Activated naive CD4-positive, alpha-beta T cell treated with anti-CD3 and anti-CD28 coated beads for 36 hours (primary cell): Measurements from ENCODE around the gene ABCC3. TPM values are rescaled to one million over a fixed set of nuclear protein-coding genes. Genes with fewer than 3 reads are reported as not detected.

Experiments
- CTCF ChIA-PET: fragments of 350-600 bp; sonication (Branson Sonifier 250); formaldehyde crosslinking; loops from one replicate; lab custom pipeline; 2021; ENCODE audit warnings: antibody characterized with exemption; lab: Charles Lee
- DNase-seq: peaks from one replicate; pipeline ENCODE4 v3.0.0-alpha.2; 2020
- H3K27ac Mint-ChIP-seq: one replicate; pipeline ENCODE4 v1.8.0; 2021; ENCODE audit warnings: mild to moderate bottlenecking, mixed read lengths
- H3K27me3 Mint-ChIP-seq: one replicate; pipeline ENCODE4 v1.8.0; 2021; ENCODE audit warnings: low read depth, mixed read lengths
- H3K36me3 Mint-ChIP-seq: one replicate; pipeline ENCODE4 v1.8.0; 2021; ENCODE audit warnings: low read depth, mixed read lengths
- H3K4me1 Mint-ChIP-seq: one replicate; pipeline ENCODE4 v1.8.0; 2021; ENCODE audit warnings: low read depth, mixed read lengths
- H3K4me3 Mint-ChIP-seq: one replicate; pipeline ENCODE4 v1.8.0; 2021; ENCODE audit warnings: mild to moderate bottlenecking, moderate library complexity, mixed read lengths
- H3K9me3 Mint-ChIP-seq: one replicate; pipeline ENCODE4 v1.8.0; 2021; ENCODE audit warnings: mixed read lengths
- intact Hi-C: fragments of 100-400 bp; cut with micrococcal nuclease; formaldehyde crosslinking; loops from one replicate; pipeline ENCODE4 v1.15.1; 2023
- total RNA-seq, 2 experiments: library from RNA; stranded (reverse); gene quantifications; one replicate each; pipeline ENCODE4 v1.2.3, GENCODE V29; 2021

ABCC3 gene
- total RNA-seq, 2 experiments from 2014 or later, result not detected

GRCh38 chr17:50642071-50642721, 7.5 kb downstream of the ABCC3 start:
- intact Hi-C loops, result no loop called here
- CTCF ChIA-PET, result interaction anchor here (6.0 kb wide), 1 partner anchor 15 kb away, joined by 35 read pairs; no protein-coding TSS in a partner anchor
- H3K9me3 Mint-ChIP-seq, result no peaks in the 10 kb centered on the region
- DNase-seq, result no peak
- H3K27ac Mint-ChIP-seq, result no peak overlapping the region
- H3K36me3 Mint-ChIP-seq, result no peaks in the 10 kb centered on the region
- peaks cover 14% of the 10 kb centered on the region for H3K27me3 Mint-ChIP-seq
- no peak overlapping the region for H3K4me3 Mint-ChIP-seq
- H3K4me1 Mint-ChIP-seq, result no peaks in the 10 kb centered on the region

GRCh38 chr17:50642722-50643656, 8.3 kb downstream of the ABCC3 start:
- DNase-seq, result no peak
- Mint-ChIP-seq H3K27me3 (peaks cover 8% of the 10 kb centered on the region), H3K4me3 (no peak overlapping the region), H3K9me3 (no peaks in the 10 kb centered on the region), H3K36me3 (no peaks in the 10 kb centered on the region), H3K27ac (no peak overlapping the region), H3K4me1 (no peaks in the 10 kb centered on the region)
- CTCF ChIA-PET, result no interaction called here
- intact Hi-C loops, result no loop called here

- Mint-ChIP-seq H3K4me3 (no peak overlapping the region), H3K27ac (no peak overlapping the region), H3K27me3 (no peaks in the 10 kb centered on the region), H3K4me1 (no peaks in the 10 kb centered on the region), H3K36me3 (no peaks in the 10 kb centered on the region), H3K9me3 (no peaks in the 10 kb centered on the region)
- DNase-seq, result no peak
- intact Hi-C loops, result no loop called here
- CTCF ChIA-PET, result interaction anchor here (0.8 kb wide), 1 partner anchor 20 kb away, joined by 4 read pairs; no protein-coding TSS in a partner anchor
These were observed 11.3 kb downstream of the ABCC3 start for GRCh38 chr17:50645748-50646682.

GRCh38 chr17:50647187-50647586, 12.5 kb downstream of the ABCC3 start:
- H3K27ac Mint-ChIP-seq, result no peak overlapping the region
- H3K36me3 Mint-ChIP-seq, result no peaks in the 10 kb centered on the region

GRCh38 chr17:50649042-50649908, 14.6 kb downstream of the ABCC3 start:
- CTCF ChIA-PET, result interaction anchor here (0.8 to 1.4 kb wide), 3 partner anchors 21 to 64 kb away, joined by 3 read pairs; no protein-coding TSS in a partner anchor

More at GRCh38 chr17:50647187-50647586, 12.5 kb downstream of the ABCC3 start:
- Mint-ChIP-seq H3K9me3 (no peaks in the 10 kb centered on the region), H3K4me3 (no peak overlapping the region), H3K27me3 (no peaks in the 10 kb centered on the region), H3K4me1 (no peaks in the 10 kb centered on the region)
- CTCF ChIA-PET, result interaction anchor here (1.0 to 1.2 kb wide), 2 partner anchors 16 to 21 kb away, joined by 3 to 5 read pairs; no protein-coding TSS in a partner anchor
- DNase-seq, result no peak
- intact Hi-C loops, result no loop called here

GRCh38 chr17:50651661-50652060, 17.0 kb downstream of the ABCC3 start:
- H3K4me1 Mint-ChIP-seq, result no peaks in the 10 kb centered on the region
- no peak for DNase-seq
- no peaks in the 10 kb centered on the region for H3K27me3 Mint-ChIP-seq
- intact Hi-C loops, result no loop called here
- CTCF ChIA-PET, result interaction anchor here (0.5 to 1.3 kb wide), 4 partner anchors 9 to 403 kb away, joined by 3 read pairs; no protein-coding TSS in a partner anchor
- no peaks in the 10 kb centered on the region for H3K36me3 Mint-ChIP-seq
- H3K4me3 Mint-ChIP-seq, result no peak overlapping the region
- H3K9me3 Mint-ChIP-seq, result no peaks in the 10 kb centered on the region
- no peak overlapping the region for H3K27ac Mint-ChIP-seq

More at GRCh38 chr17:50649042-50649908, 14.6 kb downstream of the ABCC3 start:
- Mint-ChIP-seq H3K27me3 (no peaks in the 10 kb centered on the region), H3K27ac (no peak overlapping the region), H3K4me3 (no peak overlapping the region), H3K4me1 (no peaks in the 10 kb centered on the region), H3K36me3 (no peaks in the 10 kb centered on the region), H3K9me3 (no peaks in the 10 kb centered on the region)
- intact Hi-C loops, result no loop called here
- DNase-seq, result no peak

GRCh38 chr17:50653738-50654137, 19.1 kb downstream of the ABCC3 start:
- no peak overlapping the region for H3K4me3 Mint-ChIP-seq
- CTCF ChIA-PET, result interaction anchor here (0.6 to 0.9 kb wide), 2 partner anchors 9 to 244 kb away, joined by 3 read pairs; no protein-coding TSS in a partner anchor
- H3K4me1 Mint-ChIP-seq, result no peaks in the 10 kb centered on the region
- no peaks in the 10 kb centered on the region for H3K27me3 Mint-ChIP-seq
- H3K9me3 Mint-ChIP-seq, result no peaks in the 10 kb centered on the region
- no peak for DNase-seq
- no peaks in the 10 kb centered on the region for H3K36me3 Mint-ChIP-seq
- intact Hi-C loops, result no loop called here
- no peak overlapping the region for H3K27ac Mint-ChIP-seq

GRCh38 chr17:50656509-50656908, 21.8 kb downstream of the ABCC3 start:
- no peak for DNase-seq
- CTCF ChIA-PET, result no interaction called here
- peaks cover 6% of the 10 kb centered on the region for H3K4me1 Mint-ChIP-seq
- no peaks in the 10 kb centered on the region for H3K27me3 Mint-ChIP-seq
- H3K9me3 Mint-ChIP-seq, result no peaks in the 10 kb centered on the region
- H3K27ac Mint-ChIP-seq, result no peak overlapping the region
- H3K4me3 Mint-ChIP-seq, result no peak overlapping the region
- intact Hi-C loops, result no loop called here
- no peaks in the 10 kb centered on the region for H3K36me3 Mint-ChIP-seq

- H3K4me1 Mint-ChIP-seq, result peaks cover 12% of the 10 kb centered on the region
- H3K9me3 Mint-ChIP-seq, result no peaks in the 10 kb centered on the region
- intact Hi-C loops, result no loop called here
- H3K27ac Mint-ChIP-seq, result no peak overlapping the region
- H3K36me3 Mint-ChIP-seq, result no peaks in the 10 kb centered on the region
- no peak overlapping the region for H3K4me3 Mint-ChIP-seq
- CTCF ChIA-PET, result no interaction called here
- DNase-seq, result no peak
- H3K27me3 Mint-ChIP-seq, result no peaks in the 10 kb centered on the region
These were observed 22.4 kb downstream of the ABCC3 start for GRCh38 chr17:50657054-50657453.

- Mint-ChIP-seq H3K4me1 (peaks cover 14% of the 10 kb centered on the region), H3K36me3 (no peaks in the 10 kb centered on the region), H3K9me3 (no peaks in the 10 kb centered on the region), H3K4me3 (no peak overlapping the region), H3K27me3 (no peaks in the 10 kb centered on the region), H3K27ac (no peak overlapping the region)
- DNase-seq, result no peak
- CTCF ChIA-PET, result no interaction called here
- intact Hi-C loops, result no loop called here
These were observed 22.9 kb downstream of the ABCC3 start for GRCh38 chr17:50657627-50658026.

GRCh38 chr17:50658616-50659015, 23.9 kb downstream of the ABCC3 start:
- Mint-ChIP-seq H3K4me3 (no peak overlapping the region), H3K27me3 (no peaks in the 10 kb centered on the region), H3K9me3 (no peaks in the 10 kb centered on the region), H3K27ac (no peak overlapping the region), H3K4me1 (peaks cover 14% of the 10 kb centered on the region), H3K36me3 (no peaks in the 10 kb centered on the region)
- no peak for DNase-seq
- CTCF ChIA-PET, result no interaction called here
- intact Hi-C loops, result no loop called here
